ENCODE measurements around the gene PDIA5.

The PDIA5 gene

GRCh38 chr3:123090728-123091531 is 24.1 kb downstream of the PDIA5 start:
- Histone ChIP-seq H3K4me3 (ENCODE audit: low read length) (no peak overlapping the region), H3K4me1 (ENCODE audit: control insufficient read depth, insufficient read depth, low read length) (peaks cover 12% of the 10 kb centered on the region), H3K27me3 (ENCODE audit: control insufficient read depth, insufficient read depth, low read length) (no peaks in the 10 kb centered on the region), H3K9me3 (ENCODE audit: control insufficient read depth, low read length) (no peaks in the 10 kb centered on the region), H3K36me3 (ENCODE audit: control insufficient read depth, insufficient read depth, low read length) (peaks cover 10% of the 10 kb centered on the region), H3K9ac (ENCODE audit: low read length) (no peak overlapping the region)

- H3K4me1 ChIP-seq (ENCODE audit: control insufficient read depth, insufficient read depth, low read length) = peaks cover 12% of the 10 kb centered on the region
Measured at GRCh38 chr3:123092243-123092642, 25.4 kb downstream of the PDIA5 start.

GRCh38 chr3:123093696-123094095 is 26.9 kb downstream of the PDIA5 start:
- Histone ChIP-seq H3K9ac (ENCODE audit: low read length) (no peak overlapping the region), H3K4me3 (ENCODE audit: low read length) (no peak overlapping the region), H3K4me1 (ENCODE audit: control insufficient read depth, insufficient read depth, low read length) (peaks cover 20% of the 10 kb centered on the region), H3K27me3 (ENCODE audit: control insufficient read depth, insufficient read depth, low read length) (no peaks in the 10 kb centered on the region), H3K36me3 (ENCODE audit: control insufficient read depth, insufficient read depth, low read length) (peaks cover 10% of the 10 kb centered on the region), H3K9me3 (ENCODE audit: control insufficient read depth, low read length) (no peaks in the 10 kb centered on the region)

More at GRCh38 chr3:123092243-123092642, 25.4 kb downstream of the PDIA5 start:
- Histone ChIP-seq H3K4me3 (ENCODE audit: low read length) (no peak overlapping the region), H3K36me3 (ENCODE audit: control insufficient read depth, insufficient read depth, low read length) (peaks cover 10% of the 10 kb centered on the region), H3K9ac (ENCODE audit: low read length) (no peak overlapping the region), H3K9me3 (ENCODE audit: control insufficient read depth, low read length) (no peaks in the 10 kb centered on the region), H3K27me3 (ENCODE audit: control insufficient read depth, insufficient read depth, low read length) (no peaks in the 10 kb centered on the region)

GRCh38 chr3:123094516-123095313 is 27.9 kb downstream of the PDIA5 start:
- H3K36me3 ChIP-seq (ENCODE audit: control insufficient read depth, insufficient read depth, low read length) = peaks cover 13% of the 10 kb centered on the region
- no peaks in the 10 kb centered on the region for H3K9me3 ChIP-seq (ENCODE audit: control insufficient read depth, low read length)
- peaks cover 20% of the 10 kb centered on the region for H3K4me1 ChIP-seq (ENCODE audit: control insufficient read depth, insufficient read depth, low read length)
- H3K9ac ChIP-seq (ENCODE audit: low read length) = no peak overlapping the region
- H3K4me3 ChIP-seq (ENCODE audit: low read length) = no peak overlapping the region
- H3K27me3 ChIP-seq (ENCODE audit: control insufficient read depth, insufficient read depth, low read length) = no peaks in the 10 kb centered on the region

- peaks cover 15% of the 10 kb centered on the region for H3K36me3 ChIP-seq (ENCODE audit: control insufficient read depth, insufficient read depth, low read length)
- no peak overlapping the region for H3K4me3 ChIP-seq (ENCODE audit: low read length)
Measured at GRCh38 chr3:123096126-123096525, 29.3 kb downstream of the PDIA5 start.

GRCh38 chr3:123096731-123097130 is 29.9 kb downstream of the PDIA5 start:
- peaks cover 8% of the 10 kb centered on the region for H3K4me1 ChIP-seq (ENCODE audit: control insufficient read depth, insufficient read depth, low read length)
- H3K4me3 ChIP-seq (ENCODE audit: low read length) = no peak overlapping the region
- no peaks in the 10 kb centered on the region for H3K27me3 ChIP-seq (ENCODE audit: control insufficient read depth, insufficient read depth, low read length)
- H3K36me3 ChIP-seq (ENCODE audit: control insufficient read depth, insufficient read depth, low read length) = peaks cover 9% of the 10 kb centered on the region
- H3K9me3 ChIP-seq (ENCODE audit: control insufficient read depth, low read length) = no peaks in the 10 kb centered on the region
- H3K9ac ChIP-seq (ENCODE audit: low read length) = no peak overlapping the region

More at GRCh38 chr3:123096126-123096525, 29.3 kb downstream of the PDIA5 start:
- peaks cover 8% of the 10 kb centered on the region for H3K4me1 ChIP-seq (ENCODE audit: control insufficient read depth, insufficient read depth, low read length)
- no peaks in the 10 kb centered on the region for H3K9me3 ChIP-seq (ENCODE audit: control insufficient read depth, low read length)
- no peak overlapping the region for H3K9ac ChIP-seq (ENCODE audit: low read length)
- no peaks in the 10 kb centered on the region for H3K27me3 ChIP-seq (ENCODE audit: control insufficient read depth, insufficient read depth, low read length)

- Histone ChIP-seq H3K4me3 (ENCODE audit: low read length) (no peak overlapping the region), H3K4me1 (ENCODE audit: control insufficient read depth, insufficient read depth, low read length) (peaks cover 8% of the 10 kb centered on the region), H3K9ac (ENCODE audit: low read length) (no peak overlapping the region), H3K9me3 (ENCODE audit: control insufficient read depth, low read length) (no peaks in the 10 kb centered on the region), H3K27me3 (ENCODE audit: control insufficient read depth, insufficient read depth, low read length) (no peaks in the 10 kb centered on the region), H3K36me3 (ENCODE audit: control insufficient read depth, insufficient read depth, low read length) (peaks cover 13% of the 10 kb centered on the region)
Measured at GRCh38 chr3:123098426-123099330, 31.9 kb downstream of the PDIA5 start.

- H3K4me1 ChIP-seq (ENCODE audit: control insufficient read depth, insufficient read depth, low read length) = peaks cover 16% of the 10 kb centered on the region
- no peaks in the 10 kb centered on the region for H3K9me3 ChIP-seq (ENCODE audit: control insufficient read depth, low read length)
- H3K9ac ChIP-seq (ENCODE audit: low read length) = no peak overlapping the region
- H3K4me3 ChIP-seq (ENCODE audit: low read length) = no peak overlapping the region
- H3K36me3 ChIP-seq (ENCODE audit: control insufficient read depth, insufficient read depth, low read length) = peaks cover 13% of the 10 kb centered on the region
- no peaks in the 10 kb centered on the region for H3K27me3 ChIP-seq (ENCODE audit: control insufficient read depth, insufficient read depth, low read length)
Measured at GRCh38 chr3:123099331-123100192, 32.7 kb downstream of the PDIA5 start.

- H3K27me3 ChIP-seq (ENCODE audit: control insufficient read depth, insufficient read depth, low read length) = no peaks in the 10 kb centered on the region
- H3K36me3 ChIP-seq (ENCODE audit: control insufficient read depth, insufficient read depth, low read length) = peaks cover 13% of the 10 kb centered on the region
- peaks cover 20% of the 10 kb centered on the region for H3K4me1 ChIP-seq (ENCODE audit: control insufficient read depth, insufficient read depth, low read length)
- no peak overlapping the region for H3K9ac ChIP-seq (ENCODE audit: low read length)
- H3K4me3 ChIP-seq (ENCODE audit: low read length) = no peak overlapping the region
- no peaks in the 10 kb centered on the region for H3K9me3 ChIP-seq (ENCODE audit: control insufficient read depth, low read length)
Measured at GRCh38 chr3:123100193-123100776, 33.5 kb downstream of the PDIA5 start.

- no peak overlapping the region for H3K4me3 ChIP-seq (ENCODE audit: low read length)
- H3K9ac ChIP-seq (ENCODE audit: low read length) = no peak overlapping the region
Measured at GRCh38 chr3:123102249-123102648, 35.4 kb downstream of the PDIA5 start.

GRCh38 chr3:123102826-123103225 is 36.0 kb downstream of the PDIA5 start:
- H3K4me3 ChIP-seq (ENCODE audit: low read length) = no peak overlapping the region
- no peak overlapping the region for H3K9ac ChIP-seq (ENCODE audit: low read length)
- no peaks in the 10 kb centered on the region for H3K27me3 ChIP-seq (ENCODE audit: control insufficient read depth, insufficient read depth, low read length)
- H3K4me1 ChIP-seq (ENCODE audit: control insufficient read depth, insufficient read depth, low read length) = peaks cover 17% of the 10 kb centered on the region
- no peaks in the 10 kb centered on the region for H3K9me3 ChIP-seq (ENCODE audit: control insufficient read depth, low read length)
- peaks cover 33% of the 10 kb centered on the region for H3K36me3 ChIP-seq (ENCODE audit: control insufficient read depth, insufficient read depth, low read length)

More at GRCh38 chr3:123102249-123102648, 35.4 kb downstream of the PDIA5 start:
- Histone ChIP-seq H3K4me1 (ENCODE audit: control insufficient read depth, insufficient read depth, low read length) (peaks cover 20% of the 10 kb centered on the region), H3K9me3 (ENCODE audit: control insufficient read depth, low read length) (no peaks in the 10 kb centered on the region), H3K27me3 (ENCODE audit: control insufficient read depth, insufficient read depth, low read length) (no peaks in the 10 kb centered on the region), H3K36me3 (ENCODE audit: control insufficient read depth, insufficient read depth, low read length) (peaks cover 27% of the 10 kb centered on the region)

Measured in mucosa of stomach (tissue), 1 donor.